GM23338 (cell line): ENCODE measurements around the gene PUS3.

Source experiments
- EZH2 ChIP-seq: fragments of 200-600 bp; sonication (generic); IDR thresholded peaks from one replicate; pipeline ENCODE4 v1.8.0; 2017; ENCODE audit warnings: antibody characterized with exemption, mild to moderate bottlenecking, low read depth; ENCODE audit not compliant: unreplicated experiment
- EZH2phosphoT487 ChIP-seq: fragments of 200-600 bp; sonication (generic); IDR thresholded peaks from one replicate; pipeline ENCODE4 v1.8.1; 2018; ENCODE audit warnings: antibody characterized with exemption; ENCODE audit not compliant: unreplicated experiment
- STAT1 ChIP-seq: IDR thresholded peaks from one replicate; pipeline ENCODE4 v1.6.1; 2016; ENCODE audit warnings: antibody characterized with exemption; ENCODE audit not compliant: unreplicated experiment
- ZNF114 ChIP-seq: fragments of 250-450 bp; sonication (Bioruptor Pico); IDR thresholded peaks from 2 replicates; pipeline ENCODE4 v1.5.0; 2020; ENCODE audit warnings: mild to moderate bottlenecking, moderate library complexity
- ZNF331 ChIP-seq: fragments of 250-450 bp; sonication (Bioruptor Pico); IDR thresholded peaks from 2 replicates; pipeline ENCODE4 v1.5.0; 2020; ENCODE audit warnings: low read depth, mild to moderate bottlenecking, moderate library complexity
- TF ChIP-seq, protein P1 (sequence below), 2 experiments: fragments of 200-600 bp in 1 of 2; sonication (generic) in 1 of 2; conservative IDR thresholded peaks; 2 replicates each; pipeline versions ENCODE4 v1.5.1 to v1.6.1; 2016 to 2017; ENCODE audit warnings: antibody characterized with exemption in 2 of 2, low read depth in 2 of 2, mild to moderate bottlenecking in 2 of 2, moderate library complexity in 1 of 2

DNA sequence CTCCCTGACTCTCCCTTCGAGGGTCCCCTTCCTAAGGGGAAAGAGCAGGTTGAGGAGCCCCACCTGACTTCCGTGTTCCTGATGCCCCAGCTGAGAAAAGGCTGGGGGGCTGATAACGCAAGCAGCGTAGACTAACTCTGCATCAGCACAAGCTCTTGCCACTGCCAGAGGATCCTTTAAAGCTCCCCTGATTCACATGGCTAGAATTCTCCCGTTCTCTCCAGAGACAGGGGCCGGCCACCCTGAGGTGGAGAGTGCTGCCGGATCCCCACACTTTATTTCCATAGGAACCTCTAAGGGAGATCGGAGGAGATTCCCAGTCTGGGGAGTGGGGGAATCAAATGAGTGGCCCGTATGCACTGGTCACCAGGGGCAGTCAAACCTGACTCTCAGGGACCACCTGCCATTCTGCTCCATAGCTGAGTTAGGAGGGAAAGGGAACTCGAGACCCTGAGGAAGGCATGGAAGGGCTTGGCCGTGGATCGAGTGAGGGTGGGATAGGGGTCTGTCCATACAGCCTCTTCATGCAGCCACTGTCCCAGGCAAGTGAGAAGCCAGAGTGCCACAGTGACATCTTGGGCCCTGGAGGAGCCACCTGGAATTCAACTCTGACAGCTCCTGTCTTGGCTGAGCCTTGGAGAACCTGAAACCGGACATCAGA is 41.5 kb upstream of the PUS3 start:
- TF ChIP-seq ZNF331 (CRISPR knock-in tag) = no peak
- TF ChIP-seq, protein P1, sequence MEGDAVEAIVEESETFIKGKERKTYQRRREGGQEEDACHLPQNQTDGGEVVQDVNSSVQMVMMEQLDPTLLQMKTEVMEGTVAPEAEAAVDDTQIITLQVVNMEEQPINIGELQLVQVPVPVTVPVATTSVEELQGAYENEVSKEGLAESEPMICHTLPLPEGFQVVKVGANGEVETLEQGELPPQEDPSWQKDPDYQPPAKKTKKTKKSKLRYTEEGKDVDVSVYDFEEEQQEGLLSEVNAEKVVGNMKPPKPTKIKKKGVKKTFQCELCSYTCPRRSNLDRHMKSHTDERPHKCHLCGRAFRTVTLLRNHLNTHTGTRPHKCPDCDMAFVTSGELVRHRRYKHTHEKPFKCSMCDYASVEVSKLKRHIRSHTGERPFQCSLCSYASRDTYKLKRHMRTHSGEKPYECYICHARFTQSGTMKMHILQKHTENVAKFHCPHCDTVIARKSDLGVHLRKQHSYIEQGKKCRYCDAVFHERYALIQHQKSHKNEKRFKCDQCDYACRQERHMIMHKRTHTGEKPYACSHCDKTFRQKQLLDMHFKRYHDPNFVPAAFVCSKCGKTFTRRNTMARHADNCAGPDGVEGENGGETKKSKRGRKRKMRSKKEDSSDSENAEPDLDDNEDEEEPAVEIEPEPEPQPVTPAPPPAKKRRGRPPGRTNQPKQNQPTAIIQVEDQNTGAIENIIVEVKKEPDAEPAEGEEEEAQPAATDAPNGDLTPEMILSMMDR (conservative IDR thresholded peaks at IDR 0.05; ENCODE audit: low read depth in 2 of 2) = no peak
- no peak for TF ChIP-seq STAT1
- no peak for TF ChIP-seq ZNF114 (CRISPR knock-in tag)
- TF ChIP-seq EZH2phosphoT487 = no peak
- TF ChIP-seq EZH2 = no peak
